Raji (cell line): ENCODE data around the gene CLEC16A.

Experiments used
- POLR2A ChIP-seq: IDR thresholded peaks from 2 replicates; pipeline ENCODE4 v1.6.1; 2011; ENCODE audit warnings: low read depth, low read length, control low read depth; ENCODE audit not compliant: insufficient read depth

Gene CLEC16A

GRCh38 chr16:11074131-11074530 lies 129.8 kb downstream of the CLEC16A start:
- TF ChIP-seq POLR2A: no peak

- no peak for TF ChIP-seq POLR2A
Measured at GRCh38 chr16:11075163-11075562, 130.8 kb downstream of the CLEC16A start.

- TF ChIP-seq POLR2A: no peak
Measured at GRCh38 chr16:11076259-11077018, 132.1 kb downstream of the CLEC16A start.

- no peak for TF ChIP-seq POLR2A
Measured at GRCh38 chr16:11078812-11079459, 134.6 kb downstream of the CLEC16A start.

- no peak for TF ChIP-seq POLR2A
Measured at GRCh38 chr16:11079652-11080187, 135.4 kb downstream of the CLEC16A start.

- no peak for TF ChIP-seq POLR2A
Measured at GRCh38 chr16:11080327-11080967, 136.1 kb downstream of the CLEC16A start.

- no peak for TF ChIP-seq POLR2A
Measured at GRCh38 chr16:11080999-11081630, 136.8 kb downstream of the CLEC16A start.

GRCh38 chr16:11082108-11082859 lies 137.9 kb downstream of the CLEC16A start:
- TF ChIP-seq POLR2A: no peak

- TF ChIP-seq POLR2A: no peak
Measured at GRCh38 chr16:11082860-11083388, 138.6 kb downstream of the CLEC16A start.

- TF ChIP-seq POLR2A: no peak
Measured at GRCh38 chr16:11084484-11084875, 140.1 kb downstream of the CLEC16A start.

- no peak for TF ChIP-seq POLR2A
Measured at GRCh38 chr16:11084876-11085485, 140.6 kb downstream of the CLEC16A start.

GRCh38 chr16:11085916-11086315 lies 141.6 kb downstream of the CLEC16A start:
- no peak for TF ChIP-seq POLR2A

GRCh38 chr16:11087691-11088073 lies 143.3 kb downstream of the CLEC16A start:
- no peak for TF ChIP-seq POLR2A
